SK-N-SH (cell line): ENCODE measurements around the gene FBH1.
"Not testable (repeated sequence)": the region's sequence is repeated elsewhere in the genome, so short reads cannot be mapped to it uniquely, and the experiment has no call there.

Experiments used
- MAX ChIP-seq: IDR thresholded peaks from 2 replicates; pipeline ENCODE4 v1.4.0; 2012; ENCODE audit warnings: low read depth
- REST ChIP-seq: IDR thresholded peaks from 2 replicates; pipeline ENCODE4 v1.6.1; 2012; ENCODE audit warnings: mild to moderate bottlenecking, low read depth, low read length, moderate library complexity
- SMC3 ChIP-seq: IDR thresholded peaks from 2 replicates; pipeline ENCODE4 v1.6.1; 2012; ENCODE audit warnings: low read depth, low read length, improper control_type of control experiment
- TAF1 ChIP-seq: IDR thresholded peaks from 2 replicates; pipeline ENCODE4 v1.6.1; 2012; ENCODE audit warnings: low read depth, mild to moderate bottlenecking, low read length, moderate library complexity, borderline replicate concordance

- not testable (repeated sequence) for TF ChIP-seq TAF1, SMC3, REST, MAX
These were observed 21.7 kb upstream of the FBH1 start for GRCh38 chr10:5868383-5868782.
